ENCODE data around the gene GPR68.
A peak's percentile ranks its signal among the peaks of the same experiment; 100 is the strongest.
"Not testable (repeated sequence)": the region's sequence is repeated elsewhere in the genome, so short reads cannot be mapped to it uniquely, and the experiment has no call there.

GPR68 gene

GRCh38 chr14:91246051-91246852 lies 1.7 kb upstream of the GPR68 start:
- H3K4me3 ChIP-seq (ENCODE audit: low read depth, low read length): no peak overlapping the region
- TF ChIP-seq, protein P1, sequence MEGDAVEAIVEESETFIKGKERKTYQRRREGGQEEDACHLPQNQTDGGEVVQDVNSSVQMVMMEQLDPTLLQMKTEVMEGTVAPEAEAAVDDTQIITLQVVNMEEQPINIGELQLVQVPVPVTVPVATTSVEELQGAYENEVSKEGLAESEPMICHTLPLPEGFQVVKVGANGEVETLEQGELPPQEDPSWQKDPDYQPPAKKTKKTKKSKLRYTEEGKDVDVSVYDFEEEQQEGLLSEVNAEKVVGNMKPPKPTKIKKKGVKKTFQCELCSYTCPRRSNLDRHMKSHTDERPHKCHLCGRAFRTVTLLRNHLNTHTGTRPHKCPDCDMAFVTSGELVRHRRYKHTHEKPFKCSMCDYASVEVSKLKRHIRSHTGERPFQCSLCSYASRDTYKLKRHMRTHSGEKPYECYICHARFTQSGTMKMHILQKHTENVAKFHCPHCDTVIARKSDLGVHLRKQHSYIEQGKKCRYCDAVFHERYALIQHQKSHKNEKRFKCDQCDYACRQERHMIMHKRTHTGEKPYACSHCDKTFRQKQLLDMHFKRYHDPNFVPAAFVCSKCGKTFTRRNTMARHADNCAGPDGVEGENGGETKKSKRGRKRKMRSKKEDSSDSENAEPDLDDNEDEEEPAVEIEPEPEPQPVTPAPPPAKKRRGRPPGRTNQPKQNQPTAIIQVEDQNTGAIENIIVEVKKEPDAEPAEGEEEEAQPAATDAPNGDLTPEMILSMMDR (IDR thresholded peaks at IDR 0.05; ENCODE audit: low read depth, low read length, missing control alignments): no peak
- no peak for DNase-seq (ENCODE audit: low read depth)

GRCh38 chr14:91245616-91246015 lies 1.1 kb upstream of the GPR68 start:
- H3K4me3 ChIP-seq (ENCODE audit: low read depth, low read length); DNase-seq (ENCODE audit: low read depth): not testable (repeated sequence)

- DNase-seq (ENCODE audit: low read depth): no peak
- no peak overlapping the region for H3K4me3 ChIP-seq (ENCODE audit: low read depth, low read length)
- TF ChIP-seq, protein P1 (IDR thresholded peaks at IDR 0.05; ENCODE audit: low read depth, low read length, missing control alignments): no peak
Measured at GRCh38 chr14:91245029-91245428, 525 bp upstream of the GPR68 start.

DNA sequence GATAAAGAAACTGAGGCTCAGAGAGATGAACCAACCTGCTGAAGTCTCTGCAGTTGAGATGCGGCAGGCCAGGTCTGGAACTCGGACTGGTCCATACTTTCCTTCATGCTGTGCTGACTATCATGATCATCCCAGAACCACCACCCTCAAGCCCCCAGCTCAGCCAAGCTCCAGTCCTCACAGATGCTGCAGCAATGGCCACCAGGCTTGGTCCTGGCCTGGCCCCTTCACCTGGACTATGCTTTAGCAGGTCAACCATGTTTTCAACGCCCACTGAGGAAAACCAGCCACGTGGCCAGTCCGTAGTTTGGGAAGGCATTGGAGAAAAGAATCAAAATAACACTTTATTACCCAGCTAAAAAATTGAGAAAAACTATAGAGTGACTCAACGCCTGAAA lies 1.4 kb downstream of the GPR68 start:
- DNase-seq (ENCODE audit: low read depth): no peak
- TF ChIP-seq, protein P1 (IDR thresholded peaks at IDR 0.05; ENCODE audit: low read depth, low read length, missing control alignments): no peak
- H3K4me3 ChIP-seq (ENCODE audit: low read depth, low read length): peak overlapping the region; percentile 8; the same call in 1 of the 2 replicates

- TF ChIP-seq, protein P1 (IDR thresholded peaks at IDR 0.05; ENCODE audit: low read depth, low read length, missing control alignments): no peak
- no peak for DNase-seq (ENCODE audit: low read depth)
- no peak overlapping the region; the same call in 1 of the 2 replicates for H3K4me3 ChIP-seq (ENCODE audit: low read depth, low read length)
Measured at GRCh38 chr14:91242635-91243034, 1.9 kb downstream of the GPR68 start.

GRCh38 chr14:91241863-91242262 lies 2.6 kb downstream of the GPR68 start:
- peak; percentile 72 for DNase-seq (ENCODE audit: low read depth)
- H3K4me3 ChIP-seq (ENCODE audit: low read depth, low read length): peak overlapping the region; percentile 0
- TF ChIP-seq, protein P1 (IDR thresholded peaks at IDR 0.05; ENCODE audit: low read depth, low read length, missing control alignments): no peak

GRCh38 chr14:91238661-91239060 lies 5.8 kb downstream of the GPR68 start:
- TF ChIP-seq, protein P1 (IDR thresholded peaks at IDR 0.05; ENCODE audit: low read depth, low read length, missing control alignments): no peak
- H3K4me3 ChIP-seq (ENCODE audit: low read depth, low read length): no peak overlapping the region
- no peak for DNase-seq (ENCODE audit: low read depth)

Measured in GM12864 (cell line).